HG02938 (cell line): ENCODE results near the gene CCDC80.

Experiments used
- ATAC-seq: cut with Tn5 transposase; IDR thresholded peaks from one replicate; pipeline ENCODE4 v1.9.1; 2021; ENCODE audit warnings: mild to moderate bottlenecking, moderate library complexity; ENCODE audit not compliant: unreplicated experiment

The CCDC80 gene

GRCh38 chr3:112634786-112635541 lies 6.0 kb downstream of the CCDC80 start:
- no peak for ATAC-seq

DNA sequence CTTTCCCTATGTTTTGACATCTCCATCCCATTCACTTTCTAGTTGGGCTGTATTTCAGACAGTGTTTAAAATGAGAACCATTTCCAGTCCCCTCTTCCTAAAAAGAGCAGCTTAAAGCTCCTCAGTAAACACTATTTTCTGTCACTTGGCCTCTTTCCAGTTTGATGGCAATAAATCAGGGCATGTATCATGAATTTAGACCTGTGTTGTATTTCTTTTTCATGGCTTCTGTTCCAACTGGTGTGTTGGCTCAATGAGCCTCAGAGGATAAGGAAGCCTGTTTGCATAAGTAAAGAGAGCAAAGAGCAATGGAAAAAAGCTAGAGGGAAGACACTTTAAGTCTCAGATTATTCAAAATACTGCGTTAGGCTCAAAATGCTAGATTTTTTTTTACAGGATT lies 7.2 kb downstream of the CCDC80 start:
- no peak for ATAC-seq

DNA sequence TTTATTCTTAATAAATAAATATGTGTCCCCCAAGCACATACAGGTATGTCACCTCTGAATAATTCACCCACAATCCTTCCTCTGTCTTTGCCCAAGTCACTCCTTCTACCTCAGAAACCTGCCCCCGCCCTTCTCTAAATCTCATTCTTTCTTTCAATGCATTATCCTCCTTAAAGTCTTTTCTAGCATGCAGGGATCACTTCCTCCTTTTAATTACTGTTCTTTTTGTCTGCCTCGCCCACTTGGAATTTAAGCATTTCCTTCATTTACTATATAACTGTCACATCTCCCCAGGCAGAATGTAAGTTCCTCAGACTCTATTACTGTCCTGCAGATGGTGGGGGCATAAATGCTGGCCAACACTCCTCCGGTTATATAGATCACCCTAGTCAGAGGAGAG lies 7.8 kb downstream of the CCDC80 start:
- ATAC-seq: no peak

- no peak for ATAC-seq
Observed at GRCh38 chr3:112632596-112632995, 8.3 kb downstream of the CCDC80 start.

DNA sequence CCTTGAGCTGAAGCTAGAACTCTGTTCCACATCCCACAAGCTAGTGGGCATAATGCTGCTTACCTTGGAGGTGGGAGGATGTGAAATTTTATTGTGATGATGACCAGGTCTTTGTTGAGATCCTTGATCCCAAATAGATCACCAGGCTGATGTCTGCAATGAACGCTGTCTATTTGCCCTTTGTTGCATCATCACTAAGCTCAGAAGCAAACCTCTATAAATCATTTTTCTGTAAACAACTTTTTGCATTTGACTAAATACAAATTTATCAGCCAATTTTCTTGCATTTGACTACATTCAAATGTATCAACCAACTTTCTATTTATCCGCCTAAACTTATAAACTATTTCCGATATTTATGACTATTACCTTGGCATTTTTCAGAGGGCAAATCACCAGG lies 9.7 kb downstream of the CCDC80 start:
- ATAC-seq: no peak

GRCh38 chr3:112629425-112629824 lies 11.5 kb downstream of the CCDC80 start:
- ATAC-seq: no peak

DNA sequence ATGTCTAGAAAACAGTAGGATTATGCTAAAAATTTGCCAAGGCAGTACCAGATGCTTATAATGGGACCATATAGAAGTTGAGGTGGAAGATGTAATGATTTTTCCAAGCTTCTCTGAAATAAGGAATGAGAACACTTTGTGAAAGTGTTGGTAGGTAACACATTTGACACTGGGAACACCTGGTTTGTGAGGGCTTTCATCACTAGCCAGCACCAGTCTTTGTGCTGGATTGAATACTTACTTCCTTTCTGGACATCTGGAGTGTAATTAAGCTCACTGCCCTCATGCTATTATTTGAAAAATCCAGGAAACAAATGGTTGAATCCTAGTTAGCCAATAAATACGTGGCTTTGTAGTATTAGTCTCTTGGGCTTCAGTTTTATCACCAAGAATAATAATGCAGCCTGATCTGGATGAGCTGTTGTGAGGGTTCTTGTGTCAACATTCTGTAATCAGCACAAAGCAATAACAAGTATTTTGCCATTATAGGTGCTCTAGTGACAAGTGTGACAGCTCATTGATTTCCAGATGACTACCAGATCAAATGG lies 12.9 kb downstream of the CCDC80 start:
- ATAC-seq: no peak

DNA sequence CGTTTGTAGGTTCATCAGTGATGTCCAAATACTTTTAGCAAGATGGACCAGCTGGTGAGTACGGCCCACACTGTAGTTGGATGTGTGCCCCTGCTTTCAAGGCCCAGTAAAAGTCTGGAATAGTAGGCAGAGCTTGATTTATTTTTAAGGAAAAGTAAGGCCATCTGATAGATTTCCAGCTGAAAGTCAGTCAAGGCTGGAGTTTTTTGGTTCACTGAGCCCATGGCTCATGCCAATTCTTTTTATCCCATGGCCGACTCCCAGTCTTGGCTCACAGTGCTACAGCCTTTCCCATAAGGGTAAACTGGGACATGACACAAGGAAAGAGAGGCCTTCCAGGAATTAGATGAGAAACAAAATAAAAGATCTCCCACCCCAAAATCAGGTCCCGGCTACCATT lies 13.5 kb downstream of the CCDC80 start:
- ATAC-seq: no peak

DNA sequence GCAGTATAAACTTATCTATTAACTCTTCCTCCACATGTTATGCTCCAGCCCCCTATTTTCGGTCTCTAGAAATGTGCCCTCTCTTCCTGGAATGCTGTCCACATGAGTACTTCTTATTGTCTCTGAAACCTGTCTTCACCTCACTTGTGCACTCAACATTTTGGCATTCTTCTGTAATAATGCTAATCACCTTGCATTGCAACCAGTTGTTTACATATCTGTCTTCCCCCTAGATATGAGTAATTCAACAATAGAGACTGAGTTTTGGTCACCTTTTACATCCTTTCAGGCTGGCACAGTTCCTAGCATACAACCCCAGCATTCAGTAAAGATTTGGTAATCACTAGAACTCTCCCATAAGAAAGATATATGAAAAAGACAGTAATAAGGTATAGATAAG lies 17.2 kb downstream of the CCDC80 start:
- no peak for ATAC-seq

- ATAC-seq: no peak
Observed at GRCh38 chr3:112623213-112623612, 17.7 kb downstream of the CCDC80 start.

GRCh38 chr3:112619295-112619694 lies 21.6 kb downstream of the CCDC80 start:
- peak; percentile 87 for ATAC-seq

DNA sequence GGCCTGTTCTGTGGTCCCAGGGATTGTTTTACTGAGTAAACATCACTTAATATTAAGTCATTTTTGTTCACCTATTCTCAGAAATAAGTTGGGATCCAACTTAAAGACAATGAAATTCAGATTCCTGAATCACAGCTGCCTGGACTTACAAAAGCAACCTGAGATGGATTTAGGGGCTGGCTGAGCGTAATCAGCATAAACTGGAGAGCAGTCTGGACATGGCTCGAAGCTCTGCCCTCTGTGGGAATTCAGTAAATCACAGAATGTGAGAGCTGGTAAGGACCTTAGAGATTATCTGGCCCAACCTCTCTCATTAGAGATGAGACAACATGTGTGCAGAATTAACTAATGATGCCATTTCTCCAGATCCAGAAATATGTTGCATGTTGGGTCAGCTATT lies 23.7 kb downstream of the CCDC80 start:
- no peak for ATAC-seq

DNA sequence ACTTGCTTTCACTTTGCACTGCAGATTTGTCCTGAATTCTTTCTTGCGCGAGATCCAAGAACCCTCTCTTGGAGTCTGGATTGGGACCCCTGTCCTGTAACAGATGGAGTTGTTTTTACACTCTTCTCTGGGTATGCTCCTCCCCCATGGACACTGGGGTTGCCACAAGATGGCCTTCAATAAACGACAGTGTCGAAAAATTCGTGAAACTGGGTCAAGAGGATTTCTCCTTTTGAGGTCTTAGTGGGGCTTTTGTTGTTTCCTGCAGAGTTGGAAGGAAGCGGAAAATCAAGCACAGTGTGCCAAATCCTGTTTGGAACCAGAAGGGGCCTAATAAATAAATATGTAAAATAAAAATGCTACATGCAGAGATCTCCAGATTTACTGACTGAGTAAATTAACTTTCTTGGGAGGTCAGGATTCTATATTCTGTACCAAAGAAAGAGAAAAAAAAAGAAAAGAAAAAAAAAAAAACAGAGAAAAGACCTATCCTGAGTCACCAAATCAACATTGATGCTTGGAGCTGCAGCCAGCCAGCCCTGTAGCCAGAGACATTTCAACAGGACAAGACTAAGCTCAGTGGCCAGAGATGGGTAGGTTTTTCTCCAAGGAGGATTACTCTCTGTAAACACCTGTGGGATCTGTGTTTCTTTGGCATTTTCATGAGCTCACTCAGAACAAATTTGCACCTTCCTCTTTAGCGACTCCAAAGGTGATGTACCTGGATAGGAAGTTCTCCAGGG lies 24.8 kb downstream of the CCDC80 start:
- no peak for ATAC-seq

DNA sequence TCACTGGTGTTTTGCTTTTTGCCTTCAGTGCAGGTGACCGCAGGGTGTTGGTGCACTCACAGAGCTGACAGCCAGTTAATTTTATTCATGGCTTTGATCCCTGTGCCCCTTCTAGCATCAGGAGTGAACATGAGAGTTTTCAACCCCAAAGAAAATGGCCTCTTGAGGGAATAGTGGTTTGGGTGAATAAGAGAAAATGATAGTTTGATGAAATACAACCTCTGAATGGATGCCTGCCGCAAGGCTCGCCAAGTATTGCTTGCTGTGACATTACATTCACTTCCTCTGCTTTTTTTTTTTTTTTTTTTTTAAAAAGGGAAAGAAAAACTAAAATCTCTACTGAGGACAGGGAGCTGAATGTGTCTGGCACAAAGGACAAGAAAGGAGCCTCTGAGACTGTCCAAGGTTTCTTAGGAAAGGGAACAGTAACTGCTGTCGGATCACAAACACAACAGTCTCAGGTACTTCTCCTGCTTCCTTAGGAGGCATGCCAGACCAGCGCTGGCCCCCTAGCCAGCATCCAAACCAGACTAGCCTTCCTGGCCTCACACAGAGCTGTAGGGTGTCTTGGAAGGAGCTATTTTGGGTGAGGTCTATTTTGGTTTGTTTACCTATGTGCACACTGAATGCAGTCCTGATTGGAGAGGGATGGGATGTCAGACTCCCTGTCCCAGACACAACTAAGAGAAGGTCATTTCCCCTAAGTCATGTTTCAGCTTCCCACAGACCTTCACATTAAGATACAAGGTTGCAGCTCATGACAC lies 29.0 kb downstream of the CCDC80 start:
- no peak for ATAC-seq

DNA sequence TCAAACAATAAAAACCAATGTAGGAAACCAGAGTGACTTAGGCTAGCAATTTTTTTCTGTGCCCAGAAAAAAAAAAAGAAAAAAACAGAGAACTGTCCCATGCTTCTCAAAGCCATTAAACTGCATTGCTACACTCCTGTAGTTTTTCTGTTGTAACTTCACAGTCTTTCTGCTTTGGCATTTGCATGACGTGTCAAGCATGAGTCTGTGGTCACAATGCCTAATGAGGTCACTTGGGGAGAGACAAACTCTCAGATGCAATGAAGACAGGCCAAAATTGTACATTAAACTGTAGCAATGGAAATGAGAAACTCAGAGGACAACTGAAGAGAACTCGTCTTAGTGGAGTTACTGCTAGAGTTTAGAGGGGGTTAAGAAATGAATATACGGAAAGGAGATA lies 30.8 kb downstream of the CCDC80 start:
- peak; percentile 59 for ATAC-seq

DNA sequence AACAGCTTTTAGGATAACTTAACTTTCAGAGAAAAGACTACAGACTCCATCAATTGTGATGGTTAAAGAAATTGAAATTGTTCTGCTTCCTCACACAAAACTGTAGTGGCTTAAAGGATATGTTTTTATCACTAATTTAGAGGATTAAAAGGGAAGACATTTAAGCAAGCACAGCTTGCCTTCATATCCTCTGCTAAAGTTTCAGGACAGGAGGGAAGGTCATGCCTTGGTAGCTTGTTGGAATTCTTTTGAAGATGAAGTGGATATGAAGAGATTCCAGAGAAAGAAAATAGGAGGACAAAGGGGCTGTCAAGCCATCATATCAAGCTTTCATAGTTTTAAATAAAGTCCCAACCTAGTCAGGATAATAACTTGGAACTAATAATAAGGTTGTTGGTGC lies 33.1 kb downstream of the CCDC80 start:
- no peak for ATAC-seq

- no peak for ATAC-seq
Observed at GRCh38 chr3:112606098-112606497, 34.8 kb downstream of the CCDC80 start.

DNA sequence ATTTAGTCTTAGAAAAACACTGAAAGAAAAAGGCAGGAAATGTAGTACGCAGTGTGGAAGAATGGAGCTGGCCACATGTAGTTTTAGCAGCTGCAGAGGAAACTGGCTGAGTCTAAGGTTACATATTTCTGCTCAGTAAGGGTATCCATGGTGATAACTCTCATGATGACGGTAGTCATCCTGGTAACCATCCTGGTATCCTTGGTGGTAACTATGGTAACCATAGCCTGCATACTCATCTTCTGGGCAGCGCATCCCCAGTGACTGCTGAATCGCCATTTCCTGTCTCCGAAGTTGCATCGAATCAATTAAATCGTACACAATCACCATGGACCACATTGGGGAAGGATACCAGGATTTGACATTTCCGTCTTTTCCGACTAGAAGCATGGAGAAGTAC lies 35.7 kb downstream of the CCDC80 start:
- ATAC-seq: no peak

- ATAC-seq: no peak
Observed at GRCh38 chr3:112604536-112604935, 36.4 kb downstream of the CCDC80 start.

- peak; percentile 60 for ATAC-seq
Observed at GRCh38 chr3:112602217-112602838, 38.6 kb downstream of the CCDC80 start.

GRCh38 chr3:112598731-112599130 lies 42.2 kb downstream of the CCDC80 start:
- no peak for ATAC-seq
